Sigmoid colon (tissue), 7 donors: ENCODE measurements around the gene ENOX2. TPM values are rescaled to one million over a fixed set of nuclear protein-coding genes. Genes with fewer than 3 reads are reported as not detected.

ENCODE experiments used
- DNase-seq: peaks from one replicate; pipeline ENCODE4 v3.0.0-alpha.2; 2019
- H3K27ac ChIP-seq, 4 donors: fragments of 200-600 bp; sonication (generic); one replicate each; pipeline ENCODE4 v1.5.1; 2016 to 2019; ENCODE audit warnings: mild to moderate bottlenecking in 1 of 4
- H3K27me3 ChIP-seq, 3 donors: fragments of 200-600 bp; sonication (generic); one replicate each; pipeline ENCODE4 v1.5.1; 2019; ENCODE audit warnings: mild to moderate bottlenecking in 1 of 3
- H3K36me3 ChIP-seq, 4 donors: fragments of 200-600 bp; sonication (generic); one replicate each; pipeline ENCODE4 v1.5.1; 2016 to 2019
- H3K4me1 ChIP-seq, 4 donors: fragments of 200-600 bp; sonication (generic); one replicate each; pipeline ENCODE4 v1.5.1; 2017 to 2019
- H3K4me3 ChIP-seq, 4 donors: fragments of 200-600 bp; sonication (generic); one replicate each; pipeline ENCODE4 v1.5.1; 2017 to 2019; ENCODE audit warnings: mild to moderate bottlenecking in 2 of 4, moderate library complexity in 1 of 4
- H3K9me3 ChIP-seq, 4 donors: fragments of 200-600 bp in 3 of 4; sonication (generic) in 3 of 4; one replicate each; pipeline versions ENCODE4 v1.5.1 to v1.6.1; 2013 to 2019
- CTCF ChIP-seq, 4 experiments: fragments of 450-650 bp in 3 of 4; fragments of 200-600 bp in 1 of 4; IDR thresholded peaks; one replicate each; pipeline ENCODE4 v1.5.1; 2016 to 2019; ENCODE audit warnings: antibody characterized with exemption in 4 of 4, mild to moderate bottlenecking in 3 of 4, moderate library complexity in 2 of 4
- EP300 ChIP-seq, 4 donors: sonication (generic); formaldehyde crosslinking; IDR thresholded peaks; one replicate each; pipeline ENCODE4 v1.6.1; 2017; ENCODE audit warnings: antibody characterized with exemption in 4 of 4
- POLR2A ChIP-seq, 2 donors: fragments of 450-650 bp; IDR thresholded peaks; one replicate each; pipeline ENCODE4 v1.6.1; 2016; ENCODE audit warnings: antibody characterized with exemption in 2 of 2, mild to moderate bottlenecking in 2 of 2, moderate library complexity in 2 of 2
- POLR2AphosphoS5 ChIP-seq, 4 donors: sonication (generic); formaldehyde crosslinking; IDR thresholded peaks; one replicate each; pipeline ENCODE4 v1.6.1; 2017; ENCODE audit warnings: antibody characterized with exemption in 4 of 4
- WGBS, 2 donors: extraction: QIAGEN DNeasy Blood & Tissue Kit; methylation state at CpG; one replicate each; pipeline ENCODE4 v1.1.7; 2013; 5-methylcytosine and 5-hydroxymethylcytosine counted together
- intact Hi-C: fragments of 100-400 bp; cut with DNase I; formaldehyde crosslinking; loops from one replicate; pipeline ENCODE4 v1.15.1; 2023
- polyA plus RNA-seq, 3 donors: library from polyadenylated mRNA; stranded (reverse); fragments of 200-250 nt; gene quantifications; one replicate each; pipeline ENCODE4 v1.2.3, GENCODE V29; 2013
- total RNA-seq, 4 donors: library from RNA; depleted of rRNA; stranded (reverse); fragments of >200 nt; gene quantifications; one replicate each; pipeline ENCODE4 v1.1.0, GENCODE V29; 2016
- donor health status: healthy with polysubstance abuse.
- donor health status: Bipolar disorder and iron deficiency.
- donor health status: healthy.

ENOX2 gene
- total and polyA plus RNA-seq, 7 donors = 2.4 to 28.9 (median 18.8) TPM

DNA sequence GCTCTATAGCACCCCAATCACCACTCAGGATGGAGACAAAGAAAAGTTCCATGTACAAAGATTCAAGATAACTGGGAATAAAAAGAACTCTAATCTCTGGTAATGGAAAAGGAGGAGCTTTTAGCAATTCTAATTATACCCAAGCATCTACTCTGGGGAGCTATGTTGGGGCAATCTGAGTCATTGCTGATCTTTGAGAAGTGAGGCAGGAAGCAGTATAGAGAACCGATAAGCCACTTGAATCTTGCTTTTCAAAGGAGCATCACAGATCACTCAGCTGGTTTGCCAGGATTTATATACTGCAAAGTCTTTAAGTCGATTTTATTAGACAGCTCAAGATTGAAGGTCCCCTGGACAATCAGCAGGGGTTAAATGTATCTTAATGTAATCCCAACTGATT lies 220.0 kb downstream of the ENOX2 start:
- H3K27me3 ChIP-seq = no peaks in the 10 kb centered on the region
- intact Hi-C loops = no loop called here
- no peaks in the 10 kb centered on the region for H3K4me1 ChIP-seq
- DNase-seq = no peak
- 78 to 88% methylated on average over 2 of the region's 2 CpGs for WGBS, 2 donors
- no peak overlapping the region for H3K4me3 ChIP-seq
- no peak overlapping the region for H3K27ac ChIP-seq
- TF ChIP-seq CTCF (IDR thresholded peaks at IDR 0.05) (no peak), POLR2AphosphoS5 (IDR thresholded peaks at IDR 0.05) (no peak), POLR2A (IDR thresholded peaks at IDR 0.05) (no peak), EP300 (IDR thresholded peaks at IDR 0.05) (no peak)
- H3K36me3 ChIP-seq = no peaks in the 10 kb centered on the region
- no peaks in the 10 kb centered on the region for H3K9me3 ChIP-seq

DNA sequence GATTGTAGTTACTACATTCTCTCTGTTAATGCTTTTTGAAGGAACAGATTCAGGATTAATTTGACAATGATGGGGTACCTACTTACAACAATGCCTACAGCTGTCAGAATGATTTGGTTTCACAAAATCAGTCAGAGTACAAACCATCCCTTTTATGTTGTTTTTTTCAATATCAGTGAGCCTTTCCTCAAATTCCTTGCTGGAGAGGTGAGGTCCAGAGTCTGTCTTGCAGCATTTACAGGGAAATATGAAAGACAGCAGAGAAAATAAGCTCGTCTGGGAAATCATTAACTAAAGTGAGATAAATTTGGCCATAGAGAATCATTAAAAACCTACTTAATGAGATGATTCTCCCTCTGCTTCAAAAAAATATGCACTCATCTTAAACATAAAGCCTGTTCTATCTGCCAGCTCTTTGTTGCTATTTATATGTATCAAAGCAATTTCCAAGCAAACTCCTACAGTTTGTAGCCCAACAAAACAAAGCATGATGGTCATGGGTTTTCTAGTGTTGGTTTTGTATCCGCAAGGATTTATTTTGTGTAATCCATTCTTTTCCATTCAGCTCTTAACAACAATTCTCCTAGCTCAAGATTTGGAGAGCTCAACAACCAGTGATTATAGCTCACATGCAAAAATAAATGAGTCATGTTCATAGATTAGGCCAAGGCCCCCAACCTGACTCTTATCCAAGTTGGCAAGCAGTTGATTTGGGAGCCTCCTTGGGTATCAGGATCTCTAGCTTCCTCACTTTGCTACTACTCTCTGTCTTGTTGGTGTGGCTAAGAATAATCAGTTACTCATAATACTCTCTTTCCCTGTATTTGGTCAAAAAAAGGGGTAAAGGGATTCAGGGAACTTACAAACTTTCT lies 222.6 kb downstream of the ENOX2 start:
- H3K36me3 ChIP-seq = no peaks in the 10 kb centered on the region
- WGBS, 2 donors = 70 to 73% methylated on average over 2 of the region's 2 CpGs
- no peak for DNase-seq
- no peaks in the 10 kb centered on the region for H3K27me3 ChIP-seq
- H3K4me3 ChIP-seq = no peak overlapping the region
- H3K9me3 ChIP-seq = no peaks in the 10 kb centered on the region
- intact Hi-C loops = no loop called here
- TF ChIP-seq CTCF (IDR thresholded peaks at IDR 0.05) (no peak), EP300 (IDR thresholded peaks at IDR 0.05) (no peak), POLR2AphosphoS5 (IDR thresholded peaks at IDR 0.05) (no peak), POLR2A (IDR thresholded peaks at IDR 0.05) (no peak)
- no peak overlapping the region for H3K27ac ChIP-seq
- H3K4me1 ChIP-seq = no peaks in the 10 kb centered on the region

DNA sequence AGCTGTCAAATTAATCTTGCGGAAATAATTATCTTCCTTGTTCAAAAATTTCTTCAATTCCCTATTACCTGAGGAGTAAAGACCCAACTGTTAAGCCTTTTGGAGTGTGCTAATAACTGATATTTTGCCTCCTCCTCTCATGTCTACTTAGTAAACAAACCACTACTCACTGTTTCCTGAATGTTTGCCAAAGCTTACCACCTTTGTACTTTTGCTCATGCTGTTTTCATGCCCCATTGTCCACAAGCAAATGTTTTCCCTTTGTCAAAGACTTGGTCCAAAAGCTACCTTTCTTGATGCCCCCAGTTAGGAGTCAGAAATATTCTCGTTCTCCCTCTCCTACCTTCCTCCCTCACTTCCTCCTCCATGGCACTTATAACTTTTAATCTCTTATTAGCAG lies 226.1 kb downstream of the ENOX2 start:
- 88 to 90% methylated on average over 2 of the region's 2 CpGs for WGBS, 2 donors
- no peaks in the 10 kb centered on the region for H3K36me3 ChIP-seq
- no peak for TF ChIP-seq POLR2AphosphoS5 (IDR thresholded peaks at IDR 0.05)
- no peak for TF ChIP-seq POLR2A (IDR thresholded peaks at IDR 0.05)
- TF ChIP-seq CTCF (IDR thresholded peaks at IDR 0.05) = no peak
- no peak for TF ChIP-seq EP300 (IDR thresholded peaks at IDR 0.05)
- H3K4me1 ChIP-seq = no peaks in the 10 kb centered on the region
- no peaks in the 10 kb centered on the region for H3K9me3 ChIP-seq
- no peak overlapping the region for H3K4me3 ChIP-seq
- no peak overlapping the region for H3K27ac ChIP-seq
- intact Hi-C loops = no loop called here
- DNase-seq = no peak
- no peaks in the 10 kb centered on the region for H3K27me3 ChIP-seq

- no peaks in the 10 kb centered on the region for H3K4me1 ChIP-seq
- DNase-seq = no peak
- no peak overlapping the region for H3K27ac ChIP-seq
- intact Hi-C loops = no loop called here
- H3K4me3 ChIP-seq = no peak overlapping the region
- H3K27me3 ChIP-seq = no peaks in the 10 kb centered on the region
- H3K9me3 ChIP-seq = no peaks in the 10 kb centered on the region
- no peak for TF ChIP-seq EP300 (IDR thresholded peaks at IDR 0.05)
- no peak for TF ChIP-seq POLR2A (IDR thresholded peaks at IDR 0.05)
- TF ChIP-seq CTCF (IDR thresholded peaks at IDR 0.05) = no peak
- no peak for TF ChIP-seq POLR2AphosphoS5 (IDR thresholded peaks at IDR 0.05)
- 94 to 98% methylated on average over 6 of the region's 6 CpGs for WGBS, 2 donors
- peaks cover 0 to 9% (median 0%) of the 10 kb centered on the region in 4 donors for H3K36me3 ChIP-seq
These were observed 230.8 kb downstream of the ENOX2 start for GRCh38 chrX:130672214-130672613.
